HG03280 (cell line): ENCODE measurements around the gene C20orf141.
"Not testable (repeated sequence)": the region's sequence is repeated elsewhere in the genome, so short reads cannot be mapped to it uniquely, and the experiment has no call there.

Experiments used
- ATAC-seq: cut with Tn5 transposase; IDR thresholded peaks from one replicate; pipeline ENCODE4 v1.9.1; 2021; ENCODE audit warnings: mild to moderate bottlenecking, moderate library complexity; ENCODE audit not compliant: unreplicated experiment

C20orf141 gene

GRCh38 chr20:2820084-2820895 lies 5.5 kb downstream of the C20orf141 start:
- ATAC-seq = no peak

- no peak for ATAC-seq
Observed at GRCh38 chr20:2820896-2821869, 6.4 kb downstream of the C20orf141 start.

DNA sequence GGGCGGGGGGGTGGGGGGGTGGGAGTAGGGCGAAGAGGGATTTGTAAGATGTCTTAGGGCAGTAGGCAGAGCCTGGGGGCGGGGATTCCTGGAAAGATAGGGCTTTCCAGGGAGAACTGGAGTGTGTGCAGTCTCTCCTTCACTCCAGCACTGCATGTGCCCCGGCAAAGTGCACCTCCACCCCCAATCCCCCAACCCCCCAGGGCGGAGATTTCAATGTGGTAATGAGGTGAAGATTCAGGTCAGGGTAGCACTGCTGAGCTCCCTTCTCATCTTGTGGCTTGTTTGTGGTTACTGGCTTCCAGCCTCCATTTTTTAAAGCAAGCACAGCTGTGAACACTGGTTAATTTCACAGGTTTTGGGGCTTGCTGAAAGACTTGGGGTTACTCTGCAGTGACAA lies 7.3 kb downstream of the C20orf141 start:
- ATAC-seq = no peak

DNA sequence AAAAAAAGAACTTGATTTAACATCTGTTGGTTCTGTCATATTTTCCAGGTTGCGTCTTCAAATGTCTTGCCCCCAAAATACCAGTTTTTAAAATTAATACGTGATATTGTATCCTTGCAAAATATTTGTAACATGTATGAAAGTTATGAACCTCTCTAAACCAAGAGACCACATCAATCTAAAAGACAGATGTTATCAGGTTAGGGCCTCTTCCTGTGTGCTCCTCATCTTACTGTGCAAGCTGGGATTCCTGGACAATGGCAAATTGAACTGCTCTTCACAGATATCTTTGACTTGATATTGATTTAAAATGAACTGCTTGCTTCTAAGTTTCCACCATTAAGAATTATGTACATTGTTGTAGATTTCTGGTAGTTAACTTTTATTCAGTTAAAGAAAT lies 11.0 kb downstream of the C20orf141 start:
- no peak for ATAC-seq

- no peak for ATAC-seq
Observed at GRCh38 chr20:2826655-2827054, 11.9 kb downstream of the C20orf141 start.

DNA sequence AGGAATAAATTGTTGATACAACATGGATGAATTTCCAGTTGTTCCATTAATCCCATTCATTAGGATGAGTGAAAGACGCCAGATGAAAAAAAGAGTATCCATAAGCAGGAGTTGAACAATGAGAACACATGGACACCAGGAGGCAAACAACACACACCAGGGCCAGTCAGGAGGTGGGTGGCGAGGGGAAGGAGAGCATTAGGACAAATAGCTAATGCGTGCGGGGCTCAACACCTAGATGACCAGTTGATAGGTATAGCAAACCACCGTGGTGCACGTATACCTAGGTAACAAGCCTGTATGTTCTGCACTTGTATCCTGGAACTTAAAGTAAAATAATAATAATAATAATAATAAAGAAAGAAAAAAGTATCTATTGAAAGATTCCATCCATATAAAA lies 14.6 kb downstream of the C20orf141 start:
- no peak for ATAC-seq

- not testable (repeated sequence) for ATAC-seq
Observed at GRCh38 chr20:2831206-2831605, 16.4 kb downstream of the C20orf141 start.

DNA sequence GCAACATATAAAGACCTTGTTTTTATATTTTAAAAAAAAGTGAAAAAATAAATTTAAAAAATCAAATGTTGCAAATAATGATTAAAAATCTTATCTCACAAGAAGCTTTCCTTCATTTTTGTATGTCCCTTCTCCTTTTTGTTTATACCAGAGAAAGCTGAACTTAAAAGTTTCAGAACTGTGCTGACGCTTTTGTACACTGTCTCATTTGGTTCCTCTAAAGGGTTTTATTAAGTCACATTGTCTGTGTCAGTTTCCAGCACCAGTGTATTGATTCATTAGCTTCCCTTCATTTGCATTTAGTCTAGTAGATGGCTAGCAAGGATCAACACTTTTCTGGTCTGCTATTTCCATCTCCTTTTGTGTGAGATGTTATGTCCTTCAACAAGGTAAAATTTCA lies 19.0 kb downstream of the C20orf141 start:
- ATAC-seq = no peak

- no peak for ATAC-seq
Observed at GRCh38 chr20:2834401-2835110, 19.8 kb downstream of the C20orf141 start.

- ATAC-seq = no peak
Observed at GRCh38 chr20:2835331-2835796, 20.6 kb downstream of the C20orf141 start.

DNA sequence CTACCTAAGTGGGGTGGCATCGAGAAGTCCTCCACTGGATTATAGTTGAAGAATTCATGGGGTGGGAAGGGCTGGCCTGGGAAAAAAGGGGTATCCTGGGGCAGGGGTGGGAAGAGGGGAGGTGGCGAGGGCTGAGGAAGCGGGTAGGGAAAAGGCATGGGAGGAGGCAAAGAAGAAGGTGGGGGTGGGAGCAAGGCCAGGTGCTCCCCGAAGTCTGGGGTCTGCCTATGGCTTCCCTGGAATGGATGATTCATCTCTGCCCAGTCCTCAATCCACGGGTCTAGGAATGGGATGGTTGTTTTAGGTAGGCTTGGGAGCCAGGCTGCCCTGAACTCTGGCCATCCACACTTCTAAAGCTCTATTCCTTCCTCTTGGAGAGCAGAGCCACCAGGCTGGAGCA lies 21.2 kb downstream of the C20orf141 start:
- ATAC-seq = no peak

- no peak for ATAC-seq
Observed at GRCh38 chr20:2837221-2837960, 22.6 kb downstream of the C20orf141 start.

DNA sequence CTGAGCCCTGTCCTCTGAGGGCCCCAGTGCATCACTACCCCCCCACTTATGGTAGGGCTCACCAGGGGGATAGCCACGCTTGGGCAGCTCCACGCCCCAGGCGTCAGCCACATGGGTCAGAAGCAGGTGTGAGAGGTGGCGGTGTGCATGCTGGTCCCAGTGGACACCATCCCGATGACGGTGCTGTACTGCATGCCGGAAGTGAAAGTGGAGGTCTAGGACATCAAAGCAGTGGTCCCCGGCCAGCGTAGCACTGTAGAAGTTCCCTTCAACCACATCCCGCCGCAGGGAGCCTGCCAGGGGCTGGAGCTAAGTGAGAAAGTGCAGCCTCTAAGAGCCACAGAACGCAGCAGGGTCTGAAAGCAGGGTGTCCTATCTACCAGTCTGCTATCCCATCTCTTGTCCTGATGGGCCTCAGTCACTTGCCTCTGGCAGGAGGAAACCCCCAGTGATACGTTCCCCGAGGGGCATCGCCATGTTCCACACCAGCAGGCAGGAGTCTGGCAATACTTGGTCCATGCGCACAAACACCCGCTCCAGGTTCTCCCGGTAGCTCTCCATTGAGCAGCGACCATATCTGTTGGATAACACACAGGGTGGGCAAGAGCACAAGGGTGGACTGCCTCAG lies 23.5 kb downstream of the C20orf141 start:
- no peak for ATAC-seq

DNA sequence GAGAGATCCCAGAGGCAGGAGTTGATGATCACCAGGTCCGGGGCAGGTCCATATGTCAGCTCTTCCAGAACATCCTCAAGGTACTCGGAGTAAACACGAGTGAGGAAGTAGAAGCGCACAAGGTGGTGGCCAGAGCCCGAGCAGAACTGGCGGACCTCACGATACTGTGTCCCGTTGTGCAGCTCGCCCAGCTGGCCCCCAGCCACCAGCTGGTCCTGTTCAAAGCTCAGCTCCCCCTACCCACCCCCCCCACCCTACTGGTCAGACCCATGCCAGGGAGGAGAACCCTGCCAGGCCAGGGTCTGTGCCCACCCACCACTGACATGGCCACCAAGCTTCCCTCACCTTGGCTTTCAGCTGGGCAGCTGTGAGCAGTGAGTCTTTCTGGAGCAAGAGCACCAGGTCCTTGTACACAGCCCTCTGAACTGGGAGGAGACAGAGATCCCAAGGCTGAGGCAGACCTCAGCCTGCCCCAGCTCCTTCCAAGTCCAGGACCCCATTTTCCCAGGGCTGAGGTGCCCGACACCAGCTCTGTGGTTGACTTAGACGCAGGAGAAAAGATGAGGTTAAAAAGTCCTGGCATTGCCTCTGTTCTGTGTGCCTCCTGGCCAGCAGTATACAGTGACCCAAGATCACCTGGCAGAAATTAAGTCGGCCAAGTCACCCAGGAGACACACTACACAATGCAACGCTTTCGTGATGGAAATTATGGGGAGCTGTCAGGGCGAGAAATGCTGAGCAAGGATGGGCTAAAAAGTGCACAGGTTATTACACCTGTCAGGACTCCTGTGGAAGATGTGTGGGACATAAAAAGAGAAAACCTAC lies 24.3 kb downstream of the C20orf141 start:
- ATAC-seq = no peak

- no peak for ATAC-seq
Observed at GRCh38 chr20:2839732-2840137, 24.9 kb downstream of the C20orf141 start.

GRCh38 chr20:2840138-2840966 lies 25.6 kb downstream of the C20orf141 start, which contains the start of the genes PCED1A and VPS16:
TSS of gene PCED1A (minus strand) at chr20:2840655. CDS start at chr20:2839912, 743 bp downstream.
TSS of gene VPS16 (plus strand) at chr20:2840745. CDS start at chr20:2840775, 30 bp downstream.
- peak; percentile 96 for ATAC-seq

- ATAC-seq = peak; percentile 30
Observed at GRCh38 chr20:2840967-2841531, 26.3 kb downstream of the C20orf141 start.

- ATAC-seq = no peak
Observed at GRCh38 chr20:2845607-2846006, 30.8 kb downstream of the C20orf141 start.
